ENCODE data around the gene TRERF1. TPM values are rescaled to one million over a fixed set of nuclear protein-coding genes. Genes with fewer than 3 reads are reported as not detected.

The TRERF1 gene
- total RNA-seq, 2 donors from 2014 or later = 3.8 to 28.2 TPM

GRCh38 chr6:42278131-42278853, 173.4 kb downstream of the TRERF1 start:
- DNase-seq (ENCODE audit: low spot score in 2 of 2) (no peak), ATAC-seq (peak; percentile 85 to 86)
- Mint-ChIP-seq H3K36me3 (peaks cover 0 to 18% of the 10 kb centered on the region in 2 donors), H3K9me3 (peaks cover 0 to 4% of the 10 kb centered on the region in 2 donors), H3K27ac (peak overlapping the region; percentile 81 to 85)

GRCh38 chr6:42276034-42276890, 175.5 kb downstream of the TRERF1 start:
- Mint-ChIP-seq H3K9me3 (peaks cover 0 to under 1% of the 10 kb centered on the region in 2 donors), H3K36me3 (peaks cover 0 to 9% of the 10 kb centered on the region in 2 donors), H3K27ac (peak overlapping the region; percentile 17 to 52)
- ATAC-seq (no peak), DNase-seq (ENCODE audit: low spot score in 2 of 2) (no peak)

GRCh38 chr6:42275376-42276033, 176.2 kb downstream of the TRERF1 start:
- peaks cover 0 to 9% of the 10 kb centered on the region in 2 donors for H3K36me3 Mint-ChIP-seq
- DNase-seq (ENCODE audit: low spot score in 2 of 2) (no peak), ATAC-seq (no peak)
- no peak overlapping the region for H3K27ac Mint-ChIP-seq
- H3K9me3 Mint-ChIP-seq = no peaks in the 10 kb centered on the region

- Mint-ChIP-seq H3K36me3 (peaks cover 0 to 9% of the 10 kb centered on the region in 2 donors), H3K27ac (no peak overlapping the region), H3K9me3 (no peaks in the 10 kb centered on the region)
- ATAC-seq = no peak
- no peak for DNase-seq (ENCODE audit: low spot score in 2 of 2)
Observed at GRCh38 chr6:42274898-42275297, 176.8 kb downstream of the TRERF1 start.

GRCh38 chr6:42271834-42272805, 179.6 kb downstream of the TRERF1 start:
- peaks cover 0 to 6% of the 10 kb centered on the region in 2 donors for H3K36me3 Mint-ChIP-seq
- DNase-seq (ENCODE audit: low spot score in 2 of 2) = no peak
- ATAC-seq = no peak
- H3K27ac Mint-ChIP-seq = no peak overlapping the region
- no peaks in the 10 kb centered on the region for H3K9me3 Mint-ChIP-seq

- peak in 1 of 2 donors; percentile 29 for ATAC-seq
- Mint-ChIP-seq H3K27ac (peak overlapping the region in 1 of 2 donors; percentile 89), H3K36me3 (peaks cover 0 to 6% of the 10 kb centered on the region in 2 donors), H3K9me3 (no peaks in the 10 kb centered on the region)
- no peak for DNase-seq (ENCODE audit: low spot score in 2 of 2)
Observed at GRCh38 chr6:42269974-42270510, 181.7 kb downstream of the TRERF1 start.

GRCh38 chr6:42269553-42269952, 182.2 kb downstream of the TRERF1 start:
- ATAC-seq (peak in 1 of 2 donors; percentile 67), DNase-seq (ENCODE audit: low spot score in 2 of 2) (no peak)
- H3K36me3 Mint-ChIP-seq = peaks cover 0 to 6% of the 10 kb centered on the region in 2 donors
- no peaks in the 10 kb centered on the region for H3K9me3 Mint-ChIP-seq
- peak overlapping the region in 1 of 2 donors; percentile 89 for H3K27ac Mint-ChIP-seq

- Mint-ChIP-seq H3K9me3 (no peaks in the 10 kb centered on the region), H3K27ac (peak overlapping the region in 1 of 2 donors; percentile 74), H3K36me3 (peaks cover 0 to 6% of the 10 kb centered on the region in 2 donors)
- no peak for ATAC-seq
- no peak for DNase-seq (ENCODE audit: low spot score in 2 of 2)
Observed at GRCh38 chr6:42268835-42269204, 182.9 kb downstream of the TRERF1 start.

- Mint-ChIP-seq H3K36me3 (peaks cover 0 to 6% of the 10 kb centered on the region in 2 donors), H3K27ac (peak overlapping the region; percentile 74 to 75), H3K9me3 (no peaks in the 10 kb centered on the region)
- DNase-seq (ENCODE audit: low spot score in 2 of 2) (no peak), ATAC-seq (no peak)
Observed at GRCh38 chr6:42268016-42268834, 183.5 kb downstream of the TRERF1 start.

GRCh38 chr6:42266538-42266937, 185.2 kb downstream of the TRERF1 start:
- ATAC-seq (no peak), DNase-seq (ENCODE audit: low spot score in 2 of 2) (no peak)
- peaks cover 0 to 6% of the 10 kb centered on the region in 2 donors for H3K36me3 Mint-ChIP-seq
- no peaks in the 10 kb centered on the region for H3K9me3 Mint-ChIP-seq
- H3K27ac Mint-ChIP-seq = peak overlapping the region; percentile 53 to 54

GRCh38 chr6:42264852-42265390, 186.8 kb downstream of the TRERF1 start:
- ATAC-seq (no peak), DNase-seq (ENCODE audit: low spot score in 2 of 2) (no peak)
- H3K9me3 Mint-ChIP-seq = no peaks in the 10 kb centered on the region
- H3K27ac Mint-ChIP-seq = no peak overlapping the region
- H3K36me3 Mint-ChIP-seq = peaks cover 0 to 6% of the 10 kb centered on the region in 2 donors

GRCh38 chr6:42264162-42264851, 187.4 kb downstream of the TRERF1 start:
- Mint-ChIP-seq H3K36me3 (peaks cover 0 to 6% of the 10 kb centered on the region in 2 donors), H3K9me3 (no peaks in the 10 kb centered on the region), H3K27ac (no peak overlapping the region)
- DNase-seq (ENCODE audit: low spot score in 2 of 2) (no peak), ATAC-seq (no peak)

GRCh38 chr6:42263165-42263728, 188.5 kb downstream of the TRERF1 start:
- peaks cover 0 to 6% of the 10 kb centered on the region in 2 donors for H3K36me3 Mint-ChIP-seq
- no peaks in the 10 kb centered on the region for H3K9me3 Mint-ChIP-seq
- no peak for ATAC-seq
- no peak for DNase-seq (ENCODE audit: low spot score in 2 of 2)
- peak overlapping the region; percentile 60 to 72 for H3K27ac Mint-ChIP-seq

GRCh38 chr6:42260972-42261371, 190.8 kb downstream of the TRERF1 start:
- no peaks in the 10 kb centered on the region for H3K36me3 Mint-ChIP-seq
- H3K27ac Mint-ChIP-seq = peak overlapping the region in 1 of 2 donors; percentile 26
- peak in 1 of 2 donors; percentile 46 for DNase-seq (ENCODE audit: low spot score in 2 of 2)
- no peaks in the 10 kb centered on the region for H3K9me3 Mint-ChIP-seq
- peak; percentile 68 to 72 for ATAC-seq
